ENCODE results near the gene SLC22A2.

Gene SLC22A2

DNA sequence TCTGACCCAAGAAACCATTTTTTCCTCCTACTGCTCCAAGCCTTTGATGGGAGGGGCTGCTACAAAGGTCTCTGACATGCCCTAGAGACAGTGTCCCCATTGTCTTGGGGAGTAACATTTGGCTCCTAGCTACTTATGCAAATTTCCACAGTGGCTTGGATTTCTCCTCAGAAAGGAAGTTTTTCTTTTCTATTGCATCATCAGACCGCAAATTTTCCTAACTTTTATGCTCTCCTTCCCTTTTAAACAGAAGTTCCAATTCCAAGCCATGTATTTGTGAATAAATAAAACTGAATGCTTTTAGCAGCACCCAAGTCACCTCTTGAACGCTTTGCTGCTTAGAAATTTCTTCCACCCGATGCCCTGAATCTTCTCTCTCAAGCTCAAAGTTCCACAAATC lies 51.0 kb downstream of the SLC22A2 start:
- DNase-seq (ENCODE audit: low read depth in 2 of 2) = no peak

DNA sequence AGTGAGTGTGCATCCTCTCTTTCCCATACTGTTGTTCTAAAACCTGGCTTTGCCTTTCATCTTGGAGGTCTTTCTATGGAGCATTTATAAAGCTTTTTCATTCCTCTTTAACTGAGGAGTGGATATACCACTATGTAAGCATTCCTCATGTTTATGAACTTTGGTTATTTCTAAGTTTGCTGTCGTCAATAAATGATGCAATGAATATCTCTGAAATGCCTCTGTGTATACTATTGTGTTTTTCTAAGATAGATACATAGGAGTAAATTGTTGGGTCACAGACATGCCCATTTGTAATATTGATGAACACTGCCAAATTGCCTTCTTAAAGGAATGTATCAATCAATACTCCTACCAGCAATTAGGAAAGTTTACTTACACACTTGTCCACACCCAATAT lies 53.9 kb downstream of the SLC22A2 start:
- DNase-seq (ENCODE audit: low read depth in 2 of 2) = no peak

DNA sequence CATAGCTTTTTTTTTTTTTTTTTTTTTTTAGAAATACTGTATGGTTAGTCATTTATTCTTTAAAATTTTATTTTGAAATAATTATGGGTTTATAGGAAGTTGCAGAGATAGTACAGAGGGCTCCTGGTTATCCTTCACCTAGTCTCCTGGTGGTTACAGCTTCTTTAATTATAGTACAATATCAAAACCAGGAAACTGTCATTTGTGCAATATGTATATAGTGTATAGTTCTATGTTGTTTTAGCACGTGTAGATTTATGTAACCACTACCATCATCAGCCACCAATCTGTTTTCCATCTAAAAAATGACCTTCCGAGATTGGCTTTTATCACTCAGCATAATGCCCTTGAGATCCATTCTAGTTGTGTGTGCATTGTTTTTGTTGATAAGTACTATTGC lies 54.7 kb downstream of the SLC22A2 start:
- no peak for DNase-seq (ENCODE audit: low read depth in 2 of 2)

DNA sequence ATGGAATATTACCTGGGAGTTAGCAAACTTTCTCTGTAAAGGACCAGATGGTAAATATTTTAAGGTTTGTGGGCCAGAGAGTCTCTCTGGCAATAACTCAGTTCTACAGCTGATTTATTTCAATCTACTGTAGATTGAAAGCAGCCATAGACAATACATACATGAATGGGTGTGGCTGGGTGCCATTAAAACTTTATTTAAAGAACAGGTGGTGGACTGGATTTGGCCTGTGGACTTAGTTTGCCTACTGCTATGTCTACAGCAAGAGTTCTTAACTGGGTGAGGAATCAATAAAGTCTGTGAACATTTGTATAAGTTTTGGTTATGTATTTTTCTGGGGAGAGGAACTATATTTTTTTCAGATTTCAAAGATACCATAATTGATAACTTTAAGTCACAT lies 55.1 kb downstream of the SLC22A2 start:
- no peak for DNase-seq (ENCODE audit: low read depth in 2 of 2)

DNA sequence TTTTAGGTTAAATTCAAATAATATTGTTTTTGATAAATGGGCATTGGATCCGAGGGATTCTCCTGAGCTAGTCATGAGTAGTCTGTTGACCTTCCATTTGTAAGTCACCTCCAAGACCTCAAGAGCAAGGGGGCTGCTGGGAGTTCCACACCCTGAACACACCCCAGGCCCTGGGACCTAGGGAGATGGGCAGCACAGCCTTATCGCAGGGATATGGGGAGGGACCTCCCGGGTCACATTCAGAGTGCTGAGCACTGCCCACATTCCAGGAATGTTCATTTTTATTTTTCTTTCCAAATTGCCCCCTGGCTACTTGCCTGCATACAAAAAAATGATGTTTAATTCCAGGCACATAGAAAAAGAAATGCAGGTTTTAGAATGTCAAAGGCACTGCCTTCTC lies 55.5 kb downstream of the SLC22A2 start:
- DNase-seq (ENCODE audit: low read depth in 2 of 2) = no peak

DNA sequence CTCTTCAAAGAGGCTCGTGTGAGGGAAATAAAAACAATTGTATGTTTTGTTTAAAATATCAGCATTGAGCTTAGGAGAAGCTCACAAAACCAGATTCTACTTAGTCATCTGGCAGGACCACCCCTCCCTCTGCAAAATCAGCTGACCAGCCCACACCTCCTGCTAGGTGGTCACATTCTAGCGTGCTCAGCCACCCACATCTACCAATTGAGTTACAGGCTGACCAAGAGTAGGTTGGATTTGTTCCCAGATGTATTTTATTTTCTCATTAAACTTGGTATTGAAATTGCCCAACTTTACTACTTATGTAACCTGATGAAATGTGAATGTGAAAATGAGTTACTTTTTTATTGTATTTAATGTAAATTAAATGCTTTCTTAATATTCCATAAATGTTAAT lies 56.2 kb downstream of the SLC22A2 start:
- DNase-seq (ENCODE audit: low read depth in 2 of 2) = no peak

DNA sequence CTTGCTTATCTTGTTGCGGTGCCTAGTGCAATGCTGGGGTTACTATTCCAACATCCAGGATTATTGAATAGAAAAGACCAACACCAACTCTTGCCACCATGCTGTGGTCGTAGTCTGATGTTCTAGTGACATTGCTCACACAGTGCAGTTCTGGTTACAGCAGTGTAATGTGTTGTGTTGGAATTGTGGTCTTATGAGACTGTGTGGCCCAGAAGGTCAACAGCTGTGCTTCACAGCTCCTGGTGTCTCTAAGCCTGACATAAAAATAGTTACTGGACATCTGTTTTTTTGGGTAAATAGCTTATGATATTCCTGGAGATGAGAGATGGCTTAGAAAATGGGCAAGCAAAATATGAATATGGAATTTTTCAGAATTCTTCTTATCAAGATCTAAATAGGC lies 57.6 kb downstream of the SLC22A2 start:
- no peak for DNase-seq (ENCODE audit: low read depth in 2 of 2)

DNA sequence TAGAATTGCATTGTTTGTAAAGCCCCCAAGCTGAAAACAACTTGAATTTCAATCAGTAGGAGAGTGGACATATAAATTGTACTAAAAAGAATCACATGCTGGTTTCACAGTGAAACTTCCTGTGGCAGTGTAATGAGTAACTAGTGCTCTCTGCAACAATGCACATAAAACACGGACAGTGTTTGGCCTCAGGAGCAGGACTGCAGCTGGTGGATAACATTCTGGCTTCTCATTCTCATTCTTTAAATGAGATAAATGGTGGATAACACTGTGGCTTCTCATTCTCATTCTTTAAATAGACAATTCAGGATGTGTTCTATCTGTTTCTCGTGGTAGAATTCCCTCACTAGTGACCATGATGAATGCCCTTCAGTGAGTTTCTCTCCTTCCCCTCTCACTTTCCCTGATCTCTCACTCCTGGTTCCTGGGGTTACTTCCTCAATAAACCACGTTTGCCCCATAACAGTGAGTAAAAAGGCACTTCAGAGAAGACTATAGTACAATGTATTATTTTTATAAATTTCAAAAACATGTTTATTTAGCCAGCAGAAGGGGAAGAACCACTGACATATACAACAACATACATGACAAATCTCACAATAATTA lies 59.9 kb downstream of the SLC22A2 start:
- no peak for DNase-seq (ENCODE audit: low read depth in 2 of 2)

DNA sequence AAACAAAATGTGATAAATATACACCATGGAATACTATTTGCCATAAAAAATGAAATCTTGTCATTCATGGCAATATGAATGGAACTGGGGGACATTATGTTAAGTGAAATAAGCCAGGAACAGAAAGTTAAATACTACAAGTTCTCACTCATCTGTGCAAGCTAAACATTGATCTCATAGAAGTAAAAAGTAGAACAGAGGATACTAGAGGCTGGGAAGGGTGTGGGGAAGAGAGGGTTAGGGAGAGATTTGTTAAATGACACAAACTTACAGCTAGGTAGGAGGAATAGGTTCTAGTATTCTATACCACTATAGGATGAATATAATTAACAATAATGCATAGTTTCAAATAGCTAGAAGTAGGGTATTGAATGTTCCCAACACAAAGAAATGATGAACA lies 61.0 kb downstream of the SLC22A2 start:
- DNase-seq (ENCODE audit: low read depth in 2 of 2) = no peak

DNA sequence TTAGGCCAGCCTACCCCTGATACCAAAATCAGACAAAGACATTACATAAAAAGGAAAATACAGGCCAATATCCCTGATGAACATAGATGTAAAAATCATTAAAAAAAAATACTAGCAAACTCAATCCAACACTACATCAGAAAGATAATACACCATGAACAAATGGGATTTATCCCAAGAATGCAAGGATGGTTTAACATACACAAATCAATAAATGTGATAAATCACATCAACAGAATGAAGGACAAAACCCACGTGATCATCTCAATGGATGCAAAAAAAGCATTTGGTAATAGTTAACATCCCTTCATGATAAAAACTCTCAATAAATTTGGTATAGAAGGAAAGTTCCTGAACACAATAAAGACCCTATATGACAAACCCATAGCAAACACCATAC lies 63.8 kb downstream of the SLC22A2 start:
- no peak for DNase-seq (ENCODE audit: low read depth in 2 of 2)

DNA sequence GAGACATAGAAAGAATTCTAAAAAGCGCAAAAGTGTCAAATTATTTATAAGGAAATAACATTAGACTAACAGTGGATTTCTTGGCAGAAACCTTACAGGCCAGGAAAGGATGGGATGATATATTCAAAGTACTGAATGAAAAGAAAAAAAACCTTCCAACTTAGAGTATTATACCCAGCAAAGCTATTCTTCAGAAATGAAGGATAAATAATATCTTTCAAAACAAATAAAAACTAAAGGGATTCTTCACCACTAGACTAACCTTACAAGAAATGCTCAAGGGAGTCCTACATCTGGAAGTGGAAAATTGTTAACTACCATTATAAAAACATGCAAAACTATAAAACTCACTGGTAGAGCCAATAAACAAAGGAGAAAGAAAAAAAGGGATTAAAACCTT lies 65.8 kb downstream of the SLC22A2 start:
- no peak for DNase-seq (ENCODE audit: low read depth in 2 of 2)

DNA sequence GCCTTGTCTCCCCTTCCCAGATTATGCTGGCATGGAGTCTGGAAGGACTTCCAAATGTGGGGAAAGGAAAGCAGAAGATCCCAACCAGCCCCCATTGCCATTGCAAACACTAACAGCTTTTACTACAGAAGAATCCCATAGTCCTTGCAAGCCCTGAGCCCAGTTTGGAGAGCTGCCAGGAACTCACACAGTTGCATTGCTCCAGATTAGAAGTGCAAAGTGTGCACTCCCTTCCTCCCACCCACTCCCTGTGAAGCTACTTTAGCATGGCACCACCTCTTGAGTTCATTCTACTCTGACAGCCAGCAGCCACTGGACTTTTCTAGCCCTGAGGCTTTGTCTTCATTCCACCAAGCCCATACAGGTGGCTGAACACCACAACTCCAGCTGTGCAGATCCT lies 67.6 kb downstream of the SLC22A2 start:
- DNase-seq (ENCODE audit: low read depth in 2 of 2) = no peak

DNA sequence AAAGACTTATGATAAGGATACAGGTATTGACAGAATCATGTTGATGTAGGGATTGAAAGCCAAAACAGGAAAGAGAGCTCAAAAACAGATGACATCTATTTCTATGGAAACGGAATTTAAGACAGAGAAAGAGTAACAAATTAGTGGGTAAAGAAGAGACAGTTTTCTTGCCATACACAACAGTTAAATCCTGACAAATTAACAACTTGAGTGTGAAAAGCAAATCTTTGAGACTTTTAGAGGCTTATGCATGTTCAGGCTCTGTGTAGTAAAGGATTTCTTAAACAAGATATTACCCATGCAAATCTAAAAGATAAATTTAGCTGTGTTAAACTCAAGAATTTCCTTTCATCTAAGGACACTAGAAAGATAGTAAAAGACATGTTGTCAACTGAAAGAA lies 68.5 kb downstream of the SLC22A2 start:
- no peak for DNase-seq (ENCODE audit: low read depth in 2 of 2)

DNA sequence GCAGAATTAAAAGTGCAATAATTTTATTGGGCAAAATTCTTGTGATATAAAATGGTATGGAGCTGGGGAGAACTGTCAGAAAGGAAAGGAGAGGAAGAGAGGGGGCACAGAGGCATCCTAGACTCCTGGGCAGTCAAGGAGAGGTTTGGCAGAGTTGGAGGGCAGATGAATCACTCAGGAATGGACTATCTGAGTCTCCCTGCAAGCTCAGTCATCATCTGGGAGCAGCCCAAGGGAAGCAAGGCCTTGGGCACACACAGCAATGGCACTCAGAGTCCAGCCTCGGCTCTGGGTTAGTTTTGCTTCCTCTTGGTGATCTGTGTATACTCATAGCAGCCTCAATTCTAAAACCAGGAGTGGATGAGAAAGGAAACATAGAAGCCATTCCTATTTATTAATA lies 69.8 kb downstream of the SLC22A2 start:
- DNase-seq (ENCODE audit: low read depth in 2 of 2) = no peak

DNA sequence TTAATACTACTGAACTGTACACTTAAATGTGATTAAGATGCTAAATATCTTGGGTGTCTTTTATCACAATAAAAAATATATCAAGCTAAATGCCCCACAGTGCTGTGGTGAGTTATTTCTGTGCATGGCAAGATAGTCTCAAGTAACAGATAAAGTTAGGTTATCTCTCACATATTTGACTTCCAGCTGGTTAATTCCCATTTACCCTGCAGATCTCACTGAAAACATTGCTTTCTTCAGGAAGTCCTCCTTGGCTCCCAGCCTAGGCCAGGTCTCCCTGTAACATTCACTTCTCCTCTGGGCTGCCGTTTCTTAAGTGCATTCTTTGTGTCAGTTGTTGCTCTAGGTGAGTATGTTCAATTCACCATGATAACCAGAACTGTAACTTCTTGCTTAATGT lies 77.9 kb downstream of the SLC22A2 start:
- DNase-seq (ENCODE audit: low read depth in 2 of 2) = no peak

DNA sequence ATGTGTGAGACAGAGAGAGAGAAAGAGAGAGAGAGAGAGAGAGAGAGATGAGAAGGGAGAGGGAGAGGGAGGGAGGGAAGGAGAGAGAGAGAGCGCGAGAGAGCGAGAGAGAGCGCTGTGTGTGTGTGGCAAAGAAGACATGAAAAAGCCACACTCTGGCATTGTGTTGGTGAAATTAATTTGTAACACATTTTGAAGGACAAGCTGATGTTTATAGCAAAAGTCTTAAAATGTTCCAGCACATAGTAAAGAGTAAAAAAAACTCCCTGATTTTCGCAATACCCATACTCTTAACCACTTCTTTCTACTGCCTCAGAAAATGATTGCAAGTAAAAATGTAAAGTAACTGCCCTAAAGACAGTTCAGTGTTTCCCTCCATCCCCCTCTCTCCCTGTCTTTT lies 80.3 kb downstream of the SLC22A2 start:
- DNase-seq (ENCODE audit: low read depth in 2 of 2) = no peak

DNA sequence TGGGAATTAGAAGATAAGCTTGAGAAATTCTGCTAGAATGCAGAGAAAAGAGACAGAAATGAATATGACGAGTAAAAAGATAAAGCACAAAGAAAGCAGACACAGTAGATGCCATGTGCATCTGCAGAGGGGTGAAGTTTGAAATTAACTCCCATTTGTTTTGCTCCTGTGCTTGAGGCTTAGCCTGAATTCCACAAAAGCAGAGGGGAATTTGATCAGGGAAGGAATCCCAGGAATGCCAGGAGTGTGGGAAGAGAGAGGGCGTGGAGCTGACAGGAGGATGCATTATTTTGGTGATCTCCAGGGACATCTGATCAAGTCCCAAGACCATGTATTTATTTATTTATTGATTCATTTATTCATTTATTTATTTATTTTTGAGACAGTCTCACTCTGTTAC lies 81.4 kb downstream of the SLC22A2 start:
- no peak for DNase-seq (ENCODE audit: low read depth in 2 of 2)

DNA sequence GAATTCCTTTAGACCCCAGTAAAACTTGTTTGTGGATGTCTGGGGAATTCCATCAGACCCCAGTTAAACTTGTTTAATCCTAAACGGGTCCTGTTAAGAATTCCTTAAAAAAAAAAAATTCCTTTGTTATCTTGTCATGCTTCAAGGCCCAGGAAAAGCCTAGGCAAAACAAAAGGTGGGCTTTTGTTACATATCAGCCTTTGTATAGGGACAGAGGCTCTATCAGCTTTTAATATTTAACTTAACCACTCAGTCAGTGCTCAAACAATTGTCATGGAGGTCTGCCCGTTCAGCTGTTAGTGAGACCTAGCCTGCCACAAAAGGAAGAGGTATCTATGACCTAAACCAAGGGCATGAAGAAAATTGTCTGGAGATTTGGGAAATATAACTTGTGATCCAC lies 83.9 kb downstream of the SLC22A2 start:
- no peak for DNase-seq (ENCODE audit: low read depth in 2 of 2)

DNA sequence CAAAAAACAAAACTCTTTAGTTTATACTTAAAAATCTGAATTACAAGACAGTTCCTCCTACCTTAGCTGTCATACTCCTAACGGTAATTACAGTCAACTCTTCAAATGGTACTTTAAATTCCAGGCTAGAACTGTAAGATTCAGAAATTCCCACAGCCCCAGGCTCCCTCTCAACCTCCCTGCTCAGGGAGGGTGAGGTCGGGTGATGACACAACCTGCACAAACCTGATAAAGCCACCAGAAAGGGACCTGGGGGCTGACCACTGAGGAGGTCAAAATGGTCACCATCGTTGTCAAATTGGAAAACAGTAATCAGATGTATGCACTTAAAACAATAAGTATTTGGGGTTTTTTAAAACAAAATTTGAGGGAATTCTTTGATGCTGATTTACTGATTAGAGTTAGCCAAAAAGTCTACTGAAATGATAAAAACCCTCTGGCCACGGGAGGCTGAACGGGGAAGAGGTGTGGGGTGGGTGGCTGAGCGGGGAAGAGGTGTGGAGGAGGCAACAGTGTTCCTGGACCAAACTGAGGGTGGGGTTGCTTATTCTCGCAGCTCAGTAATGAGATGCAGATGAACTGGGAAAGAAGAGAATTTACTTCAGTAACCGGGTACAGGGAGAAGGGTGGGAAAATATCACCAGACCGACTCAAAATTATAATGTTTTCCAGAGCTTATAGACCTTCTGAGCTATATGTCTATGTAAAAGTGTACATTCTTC lies 84.7 kb downstream of the SLC22A2 start:
- no peak for DNase-seq (ENCODE audit: low read depth in 2 of 2)

DNA sequence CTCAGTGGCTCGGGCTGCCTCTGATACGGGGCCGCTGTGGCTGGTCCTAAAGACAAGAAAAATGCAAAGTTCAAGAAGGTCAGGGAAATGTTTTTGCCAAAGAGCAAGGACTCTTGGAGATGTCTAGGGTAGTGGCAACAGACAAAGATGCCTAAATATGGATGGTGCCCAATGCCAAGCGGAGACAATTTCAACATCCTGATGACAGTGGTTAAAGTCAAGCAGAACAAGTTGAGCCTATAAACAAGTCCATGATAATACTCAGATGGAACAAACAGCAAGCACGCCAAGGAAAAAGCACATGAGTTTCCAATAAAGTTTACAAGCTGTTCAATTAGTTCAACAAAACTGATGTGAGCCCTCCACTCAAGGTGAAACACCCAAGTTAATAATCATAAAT lies 85.9 kb downstream of the SLC22A2 start:
- no peak for DNase-seq (ENCODE audit: low read depth in 2 of 2)

DNA sequence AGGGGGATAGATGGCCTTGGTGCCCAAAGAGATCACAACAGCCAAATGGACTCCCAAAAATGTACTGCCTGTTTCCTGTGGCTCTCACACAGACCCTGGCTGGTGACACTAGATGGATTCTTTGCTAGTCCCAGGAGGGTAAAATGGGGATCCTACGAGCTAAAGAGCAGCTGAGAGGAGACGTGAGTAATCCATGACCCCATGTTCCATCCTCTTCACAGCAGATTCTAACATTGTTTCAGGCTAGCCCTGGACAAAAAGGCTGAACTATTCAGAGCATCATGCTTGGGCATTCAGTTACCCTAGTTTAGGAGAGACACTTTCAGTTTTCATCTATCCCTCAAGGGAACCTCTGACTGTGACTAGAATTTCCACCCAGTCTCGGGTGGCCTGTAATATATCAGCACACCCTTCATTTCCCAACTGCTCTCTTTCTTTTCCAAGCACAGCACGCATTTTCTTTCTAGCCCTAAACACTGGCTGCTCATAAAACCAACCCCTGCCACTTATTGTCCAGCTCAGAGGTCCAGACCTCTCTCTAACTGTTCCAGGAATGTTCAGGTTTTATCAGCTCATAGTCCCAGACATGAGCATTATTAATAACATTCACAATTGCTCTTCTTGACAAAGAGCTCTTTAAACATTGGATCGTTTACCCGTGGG lies 88.5 kb downstream of the SLC22A2 start:
- no peak for DNase-seq (ENCODE audit: low read depth in 2 of 2)

DNA sequence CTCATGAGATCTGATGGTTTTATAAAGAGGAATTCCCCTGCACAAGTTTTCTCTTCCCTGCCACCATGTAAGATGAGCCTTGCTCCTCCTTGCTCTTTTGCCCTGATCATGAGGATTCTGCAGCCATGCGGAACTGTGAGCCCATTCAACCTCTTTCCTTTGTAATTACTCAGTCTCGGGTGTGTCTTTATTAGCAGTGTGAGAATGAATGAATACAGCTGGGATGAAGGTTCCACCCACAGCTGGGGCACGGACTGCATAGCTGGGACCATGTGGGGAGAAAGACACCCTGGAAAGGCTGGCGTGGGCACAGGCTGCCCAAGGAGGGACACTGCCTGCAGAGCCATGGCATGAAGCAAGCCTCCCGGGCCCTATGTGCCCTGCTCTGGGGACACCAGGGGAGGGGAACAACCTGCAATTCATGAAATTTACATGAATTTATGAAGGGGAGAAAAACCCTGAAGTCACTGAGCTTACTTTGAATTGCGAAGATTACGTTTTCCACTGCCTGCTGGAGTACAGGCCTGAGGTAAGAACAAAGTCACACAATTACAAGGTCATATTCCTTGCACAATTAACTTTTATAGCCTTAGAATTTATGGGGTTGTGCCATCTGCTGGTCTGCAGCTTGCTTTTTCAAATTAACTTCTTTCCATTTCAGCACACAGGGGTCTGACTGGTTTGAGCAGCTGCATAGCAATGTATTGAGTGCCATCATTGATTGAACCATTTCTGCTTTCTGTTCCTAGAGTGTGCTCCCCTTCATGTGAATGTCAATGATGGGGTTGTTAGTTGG lies 90.8 kb downstream of the SLC22A2 start:
- no peak for DNase-seq (ENCODE audit: low read depth in 2 of 2)
